ENCODE measurements around the gene HPD.

GRCh38 chr12:121799156-121799841 is 59.4 kb downstream of the HPD start:
- TF ChIP-seq CTCF (IDR thresholded peaks at IDR 0.05 in 8 of 11, conservative IDR thresholded peaks at IDR 0.05 in 3 of 11) = peak in 6 of 11 experiments; percentile 8 to 43 (median 20)
- TF ChIP-seq POLR2A (IDR thresholded peaks at IDR 0.05) = no peak
- peak in 2 of 3 donors; percentile 20 to 25 for TF ChIP-seq POLR2AphosphoS5 (IDR thresholded peaks at IDR 0.05)
